HepG2 (cell line): ENCODE results near the gene IP6K1. TPM values are rescaled to one million over a fixed set of nuclear protein-coding genes. Genes with fewer than 3 reads are reported as not detected.
A peak's percentile ranks its signal among the peaks of the same experiment; 100 is the strongest.

ENCODE experiments used
- CHD2 ChIP-seq: IDR thresholded peaks from 2 replicates; pipeline ENCODE4 v1.6.1; 2011; ENCODE audit warnings: low read depth, low read length, improper control_type of control experiment
- HNRNPL ChIP-seq: fragments of 200-400 bp; formaldehyde crosslinking; IDR thresholded peaks from 2 replicates; pipeline ENCODE4 v1.6.1; 2017; ENCODE audit warnings: mild to moderate bottlenecking, low read depth, low read length
- MAZ ChIP-seq, 2 experiments: sonication (generic) in 1 of 2; formaldehyde crosslinking in 1 of 2; IDR thresholded peaks; 2 replicates each; pipeline versions ENCODE4 v1.5.0 to v1.6.1; 2012 to 2020; ENCODE audit warnings: low read depth in 2 of 2, mild to moderate bottlenecking in 2 of 2, borderline replicate concordance in 1 of 2, improper control_type of control experiment in 1 of 2, low read length in 1 of 2, missing genetic modification reagents in 1 of 2, moderate library complexity in 1 of 2
- RARA ChIP-seq: IDR thresholded peaks from 2 replicates; pipeline ENCODE4 v1.6.1; 2016; ENCODE audit warnings: missing genetic modification reagents, missing compliant biosample characterization
- SKI ChIP-seq: fragments of 450-650 bp; IDR thresholded peaks from one replicate; pipeline ENCODE4 v1.6.1; 2018; ENCODE audit warnings: mild to moderate bottlenecking; ENCODE audit not compliant: partially characterized antibody
- SMAD3 ChIP-seq: sonication (generic); formaldehyde crosslinking; IDR thresholded peaks from 2 replicates; pipeline ENCODE4 v1.4.0; 2020; ENCODE audit warnings: missing genetic modification reagents
- SRSF1 ChIP-seq: fragments of 200-400 bp; formaldehyde crosslinking; optimal IDR thresholded peaks from 2 replicates; pipeline ENCODE3; 2017; ENCODE audit warnings: mild to moderate bottlenecking, low read depth, low read length, moderate library complexity
- ZC3H4 ChIP-seq: sonication (generic); formaldehyde crosslinking; IDR thresholded peaks from 2 replicates; pipeline ENCODE4 v1.4.0; 2020; ENCODE audit warnings: missing genetic modification reagents, borderline replicate concordance
- ZFY ChIP-seq: sonication (generic); formaldehyde crosslinking; IDR thresholded peaks from 2 replicates; pipeline ENCODE4 v1.4.0; 2020; ENCODE audit warnings: missing genetic modification reagents
- ZNF142 ChIP-seq: sonication (generic); formaldehyde crosslinking; IDR thresholded peaks from 2 replicates; pipeline ENCODE4 v1.4.0; 2020; ENCODE audit warnings: missing genetic modification reagents
- ZNF234 ChIP-seq: sonication (generic); formaldehyde crosslinking; conservative IDR thresholded peaks from 2 replicates; pipeline ENCODE4 v1.5.1; 2020; ENCODE audit warnings: mild to moderate bottlenecking, missing genetic modification reagents
- ZNF572 ChIP-seq: sonication (generic); formaldehyde crosslinking; IDR thresholded peaks from 2 replicates; pipeline ENCODE4 v1.5.1; 2020; ENCODE audit warnings: mild to moderate bottlenecking, missing genetic modification reagents
- ZSCAN9 ChIP-seq: IDR thresholded peaks from 2 replicates; pipeline ENCODE4 v1.6.1; 2016; ENCODE audit warnings: borderline replicate concordance
- polyA plus RNA-seq, 8 experiments: library from polyadenylated mRNA; depleted of rRNA in 3 of 8; stranded (reverse) in 7 of 8; unstranded in 1 of 8; fragments of >200 nt; fragmentation: Illumina TruSeq in 4 of 8; extraction: Trizol in 4 of 8; gene quantifications; 2 replicates each; pipeline versions ENCODE4 v1.2.1 to v1.2.3, GENCODE V29; 2011 to 2016; ENCODE audit warnings: low read depth in 4 of 8, missing spikeins in 1 of 8, mixed read lengths in 1 of 8; ENCODE audit not compliant: insufficient read depth in 1 of 8
- total RNA-seq, 5 experiments: library from RNA; depleted of rRNA; stranded (reverse); fragments of >200 nt; fragmentation: Illumina TruSeq; extraction: Trizol; gene quantifications; 2 replicates each; pipeline ENCODE4 v1.2.3, GENCODE V29; 2016; ENCODE audit warnings: low read depth in 1 of 5
- TF ChIP-seq, protein P1 (sequence below): IDR thresholded peaks from 2 replicates; pipeline ENCODE4 v1.6.1; 2012; ENCODE audit warnings: low read length, improper control_type of control experiment
- TF ChIP-seq, protein P2 (sequence below): sonication (generic); formaldehyde crosslinking; IDR thresholded peaks from 2 replicates; pipeline ENCODE4; 2020; ENCODE audit warnings: missing genetic modification reagents, mild to moderate bottlenecking, borderline replicate concordance

The IP6K1 gene
- total and polyA plus RNA-seq, 2 of the 13 experiments (the other 11 are each of a cell fraction or from before 2014, with no cell fraction given): 17.7 to 29.7 TPM

- TF ChIP-seq, protein P1, sequence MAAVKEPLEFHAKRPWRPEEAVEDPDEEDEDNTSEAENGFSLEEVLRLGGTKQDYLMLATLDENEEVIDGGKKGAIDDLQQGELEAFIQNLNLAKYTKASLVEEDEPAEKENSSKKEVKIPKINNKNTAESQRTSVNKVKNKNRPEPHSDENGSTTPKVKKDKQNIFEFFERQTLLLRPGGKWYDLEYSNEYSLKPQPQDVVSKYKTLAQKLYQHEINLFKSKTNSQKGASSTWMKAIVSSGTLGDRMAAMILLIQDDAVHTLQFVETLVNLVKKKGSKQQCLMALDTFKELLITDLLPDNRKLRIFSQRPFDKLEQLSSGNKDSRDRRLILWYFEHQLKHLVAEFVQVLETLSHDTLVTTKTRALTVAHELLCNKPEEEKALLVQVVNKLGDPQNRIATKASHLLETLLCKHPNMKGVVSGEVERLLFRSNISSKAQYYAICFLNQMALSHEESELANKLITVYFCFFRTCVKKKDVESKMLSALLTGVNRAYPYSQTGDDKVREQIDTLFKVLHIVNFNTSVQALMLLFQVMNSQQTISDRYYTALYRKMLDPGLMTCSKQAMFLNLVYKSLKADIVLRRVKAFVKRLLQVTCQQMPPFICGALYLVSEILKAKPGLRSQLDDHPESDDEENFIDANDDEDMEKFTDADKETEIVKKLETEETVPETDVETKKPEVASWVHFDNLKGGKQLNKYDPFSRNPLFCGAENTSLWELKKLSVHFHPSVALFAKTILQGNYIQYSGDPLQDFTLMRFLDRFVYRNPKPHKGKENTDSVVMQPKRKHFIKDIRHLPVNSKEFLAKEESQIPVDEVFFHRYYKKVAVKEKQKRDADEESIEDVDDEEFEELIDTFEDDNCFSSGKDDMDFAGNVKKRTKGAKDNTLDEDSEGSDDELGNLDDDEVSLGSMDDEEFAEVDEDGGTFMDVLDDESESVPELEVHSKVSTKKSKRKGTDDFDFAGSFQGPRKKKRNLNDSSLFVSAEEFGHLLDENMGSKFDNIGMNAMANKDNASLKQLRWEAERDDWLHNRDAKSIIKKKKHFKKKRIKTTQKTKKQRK: no peak
- TF ChIP-seq HNRNPL: 0 out of 2 replicates have a peak, but pooled peaks have one; percentile 23
- peak; percentile 64; the same call in 1 of the 2 replicates for TF ChIP-seq ZSCAN9 (CRISPR knock-in tag)
- TF ChIP-seq SMAD3: peak; percentile 63; the same call in 1 of the 2 replicates
- no peak for TF ChIP-seq CHD2
- TF ChIP-seq, protein P2, sequence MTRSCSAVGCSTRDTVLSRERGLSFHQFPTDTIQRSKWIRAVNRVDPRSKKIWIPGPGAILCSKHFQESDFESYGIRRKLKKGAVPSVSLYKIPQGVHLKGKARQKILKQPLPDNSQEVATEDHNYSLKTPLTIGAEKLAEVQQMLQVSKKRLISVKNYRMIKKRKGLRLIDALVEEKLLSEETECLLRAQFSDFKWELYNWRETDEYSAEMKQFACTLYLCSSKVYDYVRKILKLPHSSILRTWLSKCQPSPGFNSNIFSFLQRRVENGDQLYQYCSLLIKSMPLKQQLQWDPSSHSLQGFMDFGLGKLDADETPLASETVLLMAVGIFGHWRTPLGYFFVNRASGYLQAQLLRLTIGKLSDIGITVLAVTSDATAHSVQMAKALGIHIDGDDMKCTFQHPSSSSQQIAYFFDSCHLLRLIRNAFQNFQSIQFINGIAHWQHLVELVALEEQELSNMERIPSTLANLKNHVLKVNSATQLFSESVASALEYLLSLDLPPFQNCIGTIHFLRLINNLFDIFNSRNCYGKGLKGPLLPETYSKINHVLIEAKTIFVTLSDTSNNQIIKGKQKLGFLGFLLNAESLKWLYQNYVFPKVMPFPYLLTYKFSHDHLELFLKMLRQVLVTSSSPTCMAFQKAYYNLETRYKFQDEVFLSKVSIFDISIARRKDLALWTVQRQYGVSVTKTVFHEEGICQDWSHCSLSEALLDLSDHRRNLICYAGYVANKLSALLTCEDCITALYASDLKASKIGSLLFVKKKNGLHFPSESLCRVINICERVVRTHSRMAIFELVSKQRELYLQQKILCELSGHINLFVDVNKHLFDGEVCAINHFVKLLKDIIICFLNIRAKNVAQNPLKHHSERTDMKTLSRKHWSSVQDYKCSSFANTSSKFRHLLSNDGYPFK: 0 out of 2 replicates have a peak, but pooled peaks have one; percentile 26
- TF ChIP-seq ZNF142 (CRISPR knock-in tag): no peak
- TF ChIP-seq RARA (CRISPR knock-in tag): 0 out of 2 replicates have a peak, but pooled peaks have one; percentile 22
- TF ChIP-seq MAZ (IDR thresholded peaks at IDR 0.05; ENCODE audit: borderline replicate concordance, low read depth, low read length): no peak
- peak; percentile 38 for TF ChIP-seq MAZ (CRISPR knock-in tag; IDR thresholded peaks at IDR 0.05; ENCODE audit: low read depth)
- peak; percentile 75 for TF ChIP-seq SRSF1
- TF ChIP-seq ZNF234 (CRISPR knock-in tag): 0 out of 2 replicates have a peak, but pooled peaks have one; percentile 53
- TF ChIP-seq ZNF572 (CRISPR knock-in tag): peak; percentile 69; the same call in 1 of the 2 replicates
- TF ChIP-seq ZFY (CRISPR knock-in tag): peak; percentile 60
- peak; percentile 78 for TF ChIP-seq SKI
- TF ChIP-seq ZC3H4 (CRISPR knock-in tag): 0 out of 2 replicates have a peak, but pooled peaks have one; percentile 18
Observed at GRCh38 chr3:49802719-49803464, 16.6 kb upstream of the IP6K1 start, which contains the start of gene INKA1 (continued).
